BLaER1 (cell line): ENCODE measurements around the gene TNS3.

ENCODE experiments used
- H3K27ac ChIP-seq: shearing (Covaris generic); formaldehyde crosslinking; 2 replicates; pipeline ENCODE4 v1.8.1; 2022
- H3K27me3 ChIP-seq: shearing (Covaris generic); formaldehyde crosslinking; 2 replicates; pipeline ENCODE4 v1.8.1; 2022
- H3K36me3 ChIP-seq: shearing (Covaris generic); formaldehyde crosslinking; 2 replicates; pipeline ENCODE4 v1.8.1; 2022
- H3K4me1 ChIP-seq: shearing (Covaris generic); formaldehyde crosslinking; 2 replicates; pipeline ENCODE4 v1.8.1; 2022
- H3K4me2 ChIP-seq: shearing (Covaris generic); formaldehyde crosslinking; 2 replicates; pipeline ENCODE4 v1.8.1; 2022
- H3K4me3 ChIP-seq: shearing (Covaris generic); formaldehyde crosslinking; 2 replicates; pipeline ENCODE4 v1.8.1; 2022
- H3K9ac ChIP-seq: shearing (Covaris generic); formaldehyde crosslinking; 2 replicates; pipeline ENCODE4 v1.8.1; 2022
- H3K9me3 ChIP-seq: shearing (Covaris generic); formaldehyde crosslinking; 2 replicates; pipeline ENCODE4 v1.8.1; 2022
- H4K20me1 ChIP-seq: shearing (Covaris generic); formaldehyde crosslinking; 2 replicates; pipeline ENCODE4 v1.8.1; 2022
- Cebpa-rat ChIP-seq: shearing (Covaris generic); IDR thresholded peaks from 2 replicates; pipeline ENCODE4 v1.8.1; 2022

TNS3 gene

GRCh38 chr7:47529405-47529804, 52.5 kb downstream of the TNS3 start:
- no peak for TF ChIP-seq Cebpa-rat
- peaks cover 45% of the 10 kb centered on the region for H3K36me3 ChIP-seq
- no peaks in the 10 kb centered on the region for H4K20me1 ChIP-seq
- no peak overlapping the region for H3K4me2 ChIP-seq
- H3K9ac ChIP-seq, result no peak overlapping the region
- peaks cover 26% of the 10 kb centered on the region for H3K9me3 ChIP-seq
- no peak overlapping the region for H3K27ac ChIP-seq
- H3K4me3 ChIP-seq, result no peak overlapping the region
- no peaks in the 10 kb centered on the region for H3K27me3 ChIP-seq
- H3K4me1 ChIP-seq, result no peaks in the 10 kb centered on the region

GRCh38 chr7:47528471-47528870, 53.4 kb downstream of the TNS3 start:
- H3K4me2 ChIP-seq, result no peak overlapping the region

DNA sequence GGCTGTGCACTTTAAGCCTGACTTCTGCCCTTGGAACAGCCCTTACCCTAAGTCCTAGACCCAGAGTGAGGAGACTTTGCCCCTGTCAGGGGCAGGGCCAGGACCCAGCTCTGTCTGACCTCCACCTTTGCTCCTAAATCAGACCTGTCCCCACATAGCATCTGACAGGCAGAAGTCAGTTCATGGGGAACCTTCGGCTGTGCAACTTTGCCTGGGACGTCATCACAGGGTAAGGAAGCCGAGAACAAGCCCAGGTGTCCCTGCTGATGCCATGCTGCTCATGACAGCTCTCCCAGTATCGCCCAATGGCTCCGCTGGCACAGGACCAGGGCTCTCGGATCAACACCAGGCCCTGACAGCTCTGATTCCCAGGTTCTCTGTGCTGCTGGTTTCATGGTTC, 55.4 kb downstream of the TNS3 start:
- H4K20me1 ChIP-seq, result 0 out of 2 replicates have a peak, but pooled peaks cover 5% of the 10 kb centered on the region

More at GRCh38 chr7:47528471-47528870, 53.4 kb downstream of the TNS3 start:
- no peak overlapping the region for H3K4me3 ChIP-seq
- H3K9ac ChIP-seq, result no peak overlapping the region
- TF ChIP-seq Cebpa-rat, result no peak
- no peak overlapping the region for H3K27ac ChIP-seq
- no peaks in the 10 kb centered on the region for H4K20me1 ChIP-seq
- H3K4me1 ChIP-seq, result no peaks in the 10 kb centered on the region
- H3K27me3 ChIP-seq, result no peaks in the 10 kb centered on the region
- peaks cover 53% of the 10 kb centered on the region for H3K36me3 ChIP-seq
- H3K9me3 ChIP-seq, result peaks cover 19% of the 10 kb centered on the region

DNA sequence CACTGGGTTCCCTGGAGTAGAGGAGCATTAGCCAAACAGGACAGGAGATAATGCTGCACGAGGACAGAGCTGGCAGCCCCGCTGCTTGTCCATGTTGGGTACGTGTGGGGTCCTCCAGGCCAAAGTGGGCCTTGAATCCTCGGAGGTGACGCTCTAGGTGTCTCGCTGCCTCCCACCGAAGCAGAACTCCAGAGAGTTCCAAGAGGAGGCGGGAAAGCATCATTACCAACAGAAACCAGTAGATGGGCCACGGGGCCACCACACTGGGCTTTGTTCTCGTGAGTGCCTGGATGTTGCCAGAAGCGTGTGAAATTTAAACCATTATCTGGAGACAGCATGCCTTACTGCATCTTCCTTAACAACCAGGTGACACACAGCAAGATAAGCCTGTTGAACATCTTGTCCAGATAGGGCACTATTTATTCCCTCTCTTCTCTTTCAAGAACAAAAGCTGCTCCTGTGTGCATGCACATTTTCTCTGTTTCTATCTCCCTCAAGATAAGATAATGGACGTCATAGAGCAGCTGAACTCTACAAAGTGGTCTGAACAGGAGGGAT, 56.8 kb downstream of the TNS3 start:
- 0 out of 2 replicates have a peak, but pooled peaks cover 6% of the 10 kb centered on the region for H4K20me1 ChIP-seq
- no peaks in the 10 kb centered on the region for H3K9me3 ChIP-seq
- no peak overlapping the region for H3K9ac ChIP-seq
- no peak overlapping the region for H3K27ac ChIP-seq
- TF ChIP-seq Cebpa-rat, result no peak
- H3K4me3 ChIP-seq, result no peak overlapping the region
- H3K4me2 ChIP-seq, result no peak overlapping the region
- H3K4me1 ChIP-seq, result no peaks in the 10 kb centered on the region
- no peaks in the 10 kb centered on the region for H3K27me3 ChIP-seq
- H3K36me3 ChIP-seq, result peaks cover 59% of the 10 kb centered on the region

More for the DNA sequence above, 55.4 kb downstream of the TNS3 start:
- Histone ChIP-seq H3K4me3 (no peak overlapping the region), H3K9ac (no peak overlapping the region), H3K4me2 (no peak overlapping the region), H3K9me3 (peaks cover 1% of the 10 kb centered on the region), H3K27ac (no peak overlapping the region), H3K36me3 (peaks cover 56% of the 10 kb centered on the region), H3K27me3 (no peaks in the 10 kb centered on the region), H3K4me1 (no peaks in the 10 kb centered on the region)
- no peak for TF ChIP-seq Cebpa-rat

DNA sequence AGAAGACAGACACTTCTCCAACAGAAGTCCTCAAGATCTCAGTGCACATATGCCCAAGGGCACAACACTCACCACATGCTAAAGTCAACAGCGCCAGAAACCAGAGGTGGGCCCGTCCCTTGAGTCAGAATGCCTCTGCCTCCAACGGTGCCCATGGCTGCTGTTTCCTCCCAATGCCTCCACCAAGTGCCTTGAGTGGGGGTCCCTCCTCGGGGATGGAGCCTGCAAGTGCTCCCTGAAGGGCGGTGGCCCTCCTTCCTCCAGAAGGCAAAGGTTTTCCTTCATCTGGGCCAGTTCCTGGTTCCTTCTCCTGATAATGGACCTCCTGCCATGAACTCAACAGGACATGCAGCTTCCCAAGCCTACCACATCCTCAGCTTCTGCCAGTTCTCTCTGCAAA, 58.5 kb downstream of the TNS3 start:
- H4K20me1 ChIP-seq, result 0 out of 2 replicates have a peak, but pooled peaks cover 6% of the 10 kb centered on the region
- no peaks in the 10 kb centered on the region for H3K4me1 ChIP-seq
- no peak overlapping the region for H3K4me2 ChIP-seq
- no peak overlapping the region for H3K27ac ChIP-seq
- H3K9me3 ChIP-seq, result no peaks in the 10 kb centered on the region
- H3K4me3 ChIP-seq, result no peak overlapping the region
- H3K36me3 ChIP-seq, result peaks cover 59% of the 10 kb centered on the region
- TF ChIP-seq Cebpa-rat, result no peak
- H3K9ac ChIP-seq, result no peak overlapping the region
- H3K27me3 ChIP-seq, result no peaks in the 10 kb centered on the region

DNA sequence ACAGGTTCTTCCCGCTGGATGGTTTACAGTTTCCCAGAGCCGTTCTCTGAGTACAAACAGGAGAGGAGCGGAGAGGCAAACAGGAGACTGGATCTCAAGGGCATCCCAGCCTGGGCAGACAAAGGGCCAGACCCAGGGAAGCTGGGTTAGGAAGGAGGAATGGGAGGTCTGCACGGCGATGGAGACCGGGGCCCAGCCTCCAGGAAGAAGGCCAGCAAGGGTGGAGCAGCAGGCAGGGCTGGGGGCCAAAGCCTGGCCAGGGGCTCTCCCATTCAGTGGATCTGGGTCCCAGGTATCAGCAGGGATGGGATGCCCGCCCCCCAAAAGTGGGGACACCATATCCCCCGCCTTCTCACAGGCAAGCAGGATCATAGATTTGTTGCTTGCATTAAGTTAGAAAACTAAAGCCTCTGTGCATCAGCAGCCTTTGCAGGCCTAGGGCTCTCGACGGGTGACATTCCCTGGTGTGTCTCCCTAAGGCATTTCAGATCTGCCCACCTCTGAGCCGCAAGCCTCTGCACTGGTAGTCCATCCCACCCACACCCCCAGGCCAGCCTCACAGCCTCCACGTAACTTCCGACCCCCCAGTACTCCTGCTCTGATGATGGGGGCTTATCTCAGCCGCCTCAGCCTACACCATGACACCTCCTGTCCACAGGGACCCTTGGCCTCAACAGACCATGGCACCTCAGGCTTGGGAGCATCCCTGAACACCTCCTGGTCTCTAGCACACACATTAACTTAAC, 59.9 kb downstream of the TNS3 start:
- Histone ChIP-seq H3K4me2 (no peak overlapping the region), H3K4me3 (no peak overlapping the region), H3K9ac (no peak overlapping the region), H3K27ac (no peak overlapping the region), H4K20me1 (0 out of 2 replicates have a peak, but pooled peaks cover 6% of the 10 kb centered on the region), H3K9me3 (no peaks in the 10 kb centered on the region), H3K36me3 (peaks cover 49% of the 10 kb centered on the region), H3K4me1 (peaks cover 13% of the 10 kb centered on the region), H3K27me3 (no peaks in the 10 kb centered on the region)
- TF ChIP-seq Cebpa-rat, result no peak

GRCh38 chr7:47521011-47521795, 60.7 kb downstream of the TNS3 start:
- H3K36me3 ChIP-seq, result peaks cover 45% of the 10 kb centered on the region
- H3K9me3 ChIP-seq, result no peaks in the 10 kb centered on the region
- 0 out of 2 replicates have a peak, but pooled peaks cover 6% of the 10 kb centered on the region for H4K20me1 ChIP-seq
- H3K4me3 ChIP-seq, result no peak overlapping the region
- peaks cover 18% of the 10 kb centered on the region for H3K4me1 ChIP-seq
- no peak overlapping the region for H3K4me2 ChIP-seq
- no peak for TF ChIP-seq Cebpa-rat
- H3K9ac ChIP-seq, result no peak overlapping the region
- H3K27me3 ChIP-seq, result no peaks in the 10 kb centered on the region
- H3K27ac ChIP-seq, result no peak overlapping the region

DNA sequence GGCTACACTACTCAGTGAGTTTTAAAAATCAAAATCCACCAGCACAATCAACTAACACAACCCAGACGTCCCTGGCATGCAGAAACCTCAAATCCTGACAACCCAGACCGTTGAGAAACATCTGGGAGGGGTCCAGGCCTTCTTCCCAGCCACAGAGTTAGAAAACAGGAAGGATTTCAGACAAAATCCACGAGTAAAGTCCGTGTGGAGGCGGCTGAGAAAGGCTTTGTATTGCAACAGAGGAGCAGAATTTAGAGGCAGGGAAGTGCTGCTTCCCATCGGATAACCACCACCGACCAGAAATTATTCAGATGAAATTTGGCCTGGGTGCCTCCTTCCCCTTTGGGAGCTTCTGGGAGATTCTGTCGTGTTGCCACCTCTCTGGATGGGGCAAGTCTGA, 61.5 kb downstream of the TNS3 start:
- no peaks in the 10 kb centered on the region for H3K9me3 ChIP-seq
- TF ChIP-seq Cebpa-rat, result no peak
- H4K20me1 ChIP-seq, result 0 out of 2 replicates have a peak, but pooled peaks cover 6% of the 10 kb centered on the region
- H3K36me3 ChIP-seq, result peaks cover 38% of the 10 kb centered on the region
- H3K27me3 ChIP-seq, result no peaks in the 10 kb centered on the region
- peaks cover 19% of the 10 kb centered on the region for H3K4me1 ChIP-seq
- H3K4me3 ChIP-seq, result no peak overlapping the region
- no peak overlapping the region for H3K4me2 ChIP-seq
- H3K27ac ChIP-seq, result no peak overlapping the region
- H3K9ac ChIP-seq, result no peak overlapping the region

- Histone ChIP-seq H3K9me3 (no peaks in the 10 kb centered on the region), H3K27me3 (no peaks in the 10 kb centered on the region), H3K9ac (no peak overlapping the region), H4K20me1 (peaks cover 10% of the 10 kb centered on the region; the same call in 1 of the 2 replicates), H3K4me2 (no peak overlapping the region), H3K4me3 (no peak overlapping the region), H3K4me1 (peaks cover 23% of the 10 kb centered on the region), H3K36me3 (peaks cover 28% of the 10 kb centered on the region), H3K27ac (no peak overlapping the region)
- no peak for TF ChIP-seq Cebpa-rat
These were observed 63.1 kb downstream of the TNS3 start for GRCh38 chr7:47518827-47519226.
